ENCODE data around the gene LDOC1. TPM values are rescaled to one million over a fixed set of nuclear protein-coding genes. Genes with fewer than 3 reads are reported as not detected.
"Not testable (repeated sequence)": the region's sequence is repeated elsewhere in the genome, so short reads cannot be mapped to it uniquely, and the experiment has no call there.

Gene LDOC1
- total RNA-seq, 1 experiment from 2014 or later = 25.6 TPM

- Mint-ChIP-seq H3K9me3 (peaks cover 64 to 68% of the 10 kb centered on the region in 2 experiments), H3K27me3 (ENCODE audit: low read depth) (no peaks in the 10 kb centered on the region; the same call in 1 of the 2 replicates), H3K4me3 (no peak overlapping the region), H3K4me1 (peaks cover 2 to 10% of the 10 kb centered on the region in 2 experiments; a peak in 1 of 4 replicates), H3K27ac (no peak overlapping the region), H3K36me3 (ENCODE audit: insufficient read depth in 1 of 3, low read depth in 3 of 3) (peaks cover 2 to 4% (median 2%) of the 10 kb centered on the region in 3 experiments; a peak in 5 of 7 replicates)
- Histone ChIP-seq H3K4ac (ENCODE audit: low read depth, low read length) (no peak overlapping the region), H3K4me2 (ENCODE audit: insufficient read depth, insufficient read length, low read length) (no peak overlapping the region), H2BK20ac (ENCODE audit: low read depth, low read length, poor library complexity, severe bottlenecking) (no peak overlapping the region), H3K18ac (ENCODE audit: insufficient read length, low read depth, low read length) (no peak overlapping the region), H4K20me1 (ENCODE audit: control insufficient read depth, insufficient read depth, insufficient read length) (no peaks in the 10 kb centered on the region), H2BK15ac (ENCODE audit: low read depth, low read length) (no peak overlapping the region), H3K23ac (ENCODE audit: insufficient read length, low read depth, low read length) (no peak overlapping the region), H3K14ac (ENCODE audit: insufficient read depth, low read length) (no peak overlapping the region), H3K9me3 (ENCODE audit: control insufficient read depth, low read depth, low read length) (peaks cover 12% of the 10 kb centered on the region), H3K56ac (ENCODE audit: insufficient read length, low read depth, low read length) (no peak overlapping the region), H4K91ac (ENCODE audit: insufficient read length, low read depth, low read length) (no peak overlapping the region), H3T11ph (ENCODE audit: low read length) (no peak overlapping the region), H2BK120ac (ENCODE audit: low read depth, low read length, poor library complexity, severe bottlenecking) (no peak overlapping the region), H4K8ac (replicated peaks; ENCODE audit: insufficient read length, low read depth, low read length) (no peak overlapping the region), H2AK5ac (ENCODE audit: insufficient read length, low read length) (no peak overlapping the region), H3K79me2 (ENCODE audit: insufficient read depth, low read length) (no peaks in the 10 kb centered on the region), H3K27me3 (ENCODE audit: insufficient read depth, low read length) (no peaks in the 10 kb centered on the region), H2AFZ (ENCODE audit: low read length) (no peak overlapping the region), H2BK5ac (ENCODE audit: insufficient read length, low read length) (no peak overlapping the region), H3K79me1 (ENCODE audit: insufficient read depth, low read depth, low read length, poor library complexity, severe bottlenecking) (no peaks in the 10 kb centered on the region), H4K5ac (ENCODE audit: insufficient read length, low read depth, low read length) (no peak overlapping the region), H2BK12ac (ENCODE audit: insufficient read length, low read depth, low read length) (no peak overlapping the region), H3K23me2 (ENCODE audit: insufficient read length, low read depth, low read length, poor library complexity, severe bottlenecking) (no peaks in the 10 kb centered on the region), H3K4me1 (ENCODE audit: insufficient read depth, low read length) (no peaks in the 10 kb centered on the region; the same call in 1 of the 2 replicates), H3K9ac (ENCODE audit: extremely low read depth, insufficient read length, low read length) (no peak overlapping the region), H3K27ac (ENCODE audit: insufficient read length, low read depth, low read length) (no peak overlapping the region)
- WGBS (ENCODE audit: extremely low coverage, insufficient read length, low lambda C conversion rate) = no CpG with 5 or more reads among the region's 3 CpGs
- DNase-seq = no peak
- TF ChIP-seq CTCF (conservative IDR thresholded peaks at IDR 0.05) = no peak
These were observed 25.0 kb upstream of the LDOC1 start for GRCh38 chrX:141201962-141202361.

GRCh38 chrX:141188573-141188972, 11.6 kb upstream of the LDOC1 start:
- not testable (repeated sequence) for H2BK120ac ChIP-seq (ENCODE audit: low read depth, low read length, poor library complexity, severe bottlenecking); H3K4me1 ChIP-seq (ENCODE audit: insufficient read depth, low read length); H3K23ac ChIP-seq (ENCODE audit: insufficient read length, low read depth, low read length); H2AFZ ChIP-seq (ENCODE audit: low read length); H3K56ac ChIP-seq (ENCODE audit: insufficient read length, low read depth, low read length); H3K4ac ChIP-seq (ENCODE audit: low read depth, low read length); H3K14ac ChIP-seq (ENCODE audit: insufficient read depth, low read length); H3K27me3 ChIP-seq (ENCODE audit: insufficient read depth, low read length); H3K9ac ChIP-seq (ENCODE audit: extremely low read depth, insufficient read length, low read length); H3K4me1 Mint-ChIP-seq; H3K79me1 ChIP-seq (ENCODE audit: insufficient read depth, low read depth, low read length, poor library complexity, severe bottlenecking); H3K27ac Mint-ChIP-seq; H3K4me3 Mint-ChIP-seq; H2BK20ac ChIP-seq (ENCODE audit: low read depth, low read length, poor library complexity, severe bottlenecking); H4K5ac ChIP-seq (ENCODE audit: insufficient read length, low read depth, low read length); H3K27ac ChIP-seq (ENCODE audit: insufficient read length, low read depth, low read length); H3K18ac ChIP-seq (ENCODE audit: insufficient read length, low read depth, low read length); H3K9me3 ChIP-seq (ENCODE audit: control insufficient read depth, low read depth, low read length); DNase-seq; H4K20me1 ChIP-seq (ENCODE audit: control insufficient read depth, insufficient read depth, insufficient read length); H3K27me3 Mint-ChIP-seq (ENCODE audit: low read depth); H3T11ph ChIP-seq (ENCODE audit: low read length); H2BK12ac ChIP-seq (ENCODE audit: insufficient read length, low read depth, low read length); H4K8ac ChIP-seq (replicated peaks; ENCODE audit: insufficient read length, low read depth, low read length); H3K23me2 ChIP-seq (ENCODE audit: insufficient read length, low read depth, low read length, poor library complexity, severe bottlenecking); H2BK5ac ChIP-seq (ENCODE audit: insufficient read length, low read length); H2BK15ac ChIP-seq (ENCODE audit: low read depth, low read length); H3K79me2 ChIP-seq (ENCODE audit: insufficient read depth, low read length); H4K91ac ChIP-seq (ENCODE audit: insufficient read length, low read depth, low read length); H3K4me2 ChIP-seq (ENCODE audit: insufficient read depth, insufficient read length, low read length); H2AK5ac ChIP-seq (ENCODE audit: insufficient read length, low read length)
- H3K36me3 Mint-ChIP-seq (ENCODE audit: insufficient read depth in 1 of 3, low read depth in 3 of 3) = peaks cover 17 to 23% (median 20%) of the 10 kb centered on the region in 3 experiments
- no CpG with 5 or more reads among the region's 24 CpGs for WGBS (ENCODE audit: extremely low coverage, insufficient read length, low lambda C conversion rate)
- peaks cover 70 to 74% of the 10 kb centered on the region in 2 experiments for H3K9me3 Mint-ChIP-seq

Measured in H9 (cell line).